ENCODE data around the gene GOLGA6L22. TPM values are rescaled to one million over a fixed set of nuclear protein-coding genes. Genes with fewer than 3 reads are reported as not detected.
"Not testable (repeated sequence)": the region's sequence is repeated elsewhere in the genome, so short reads cannot be mapped to it uniquely, and the experiment has no call there.

The GOLGA6L22 gene, protein sequence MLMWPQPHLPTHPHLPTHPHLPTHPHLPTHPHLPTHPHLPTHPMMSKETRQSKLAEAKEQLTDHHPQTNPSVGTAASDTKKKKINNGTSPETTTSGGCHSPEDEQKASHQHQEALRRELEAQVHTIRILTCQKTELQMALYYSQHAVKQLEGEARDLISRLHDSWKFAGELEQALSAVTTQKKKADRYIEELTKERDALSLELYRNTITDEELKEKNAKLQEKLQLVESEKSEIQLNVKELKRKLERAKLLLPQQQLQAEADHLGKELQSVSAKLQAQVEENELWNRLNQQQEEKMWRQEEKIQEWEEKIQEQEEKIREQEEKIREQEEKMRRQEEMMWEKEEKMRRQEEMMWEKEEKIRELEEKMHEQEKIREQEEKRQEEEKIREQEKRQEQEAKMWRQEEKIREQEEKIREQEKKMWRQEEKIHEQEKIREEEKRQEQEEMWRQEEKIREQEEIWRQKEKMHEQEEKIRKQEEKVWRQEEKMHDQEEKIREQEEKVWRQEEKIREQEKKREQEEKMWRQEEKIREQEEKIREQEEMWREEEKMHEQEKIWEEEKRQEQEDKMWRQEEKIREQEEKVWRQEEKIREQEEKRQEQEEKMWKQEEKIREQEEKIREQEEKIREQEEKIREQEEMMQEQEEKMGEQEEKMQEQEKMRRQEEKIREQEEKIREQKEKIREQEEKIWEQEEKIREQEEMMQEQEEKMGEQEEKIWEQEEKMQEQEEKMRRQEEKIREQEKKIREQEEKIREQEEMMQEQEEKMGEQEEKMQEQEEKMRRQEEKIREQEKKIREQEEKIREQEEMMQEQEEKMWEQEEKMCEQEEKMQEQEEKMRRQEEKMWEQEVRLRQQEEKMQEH
- total RNA-seq: not detected

DNA sequence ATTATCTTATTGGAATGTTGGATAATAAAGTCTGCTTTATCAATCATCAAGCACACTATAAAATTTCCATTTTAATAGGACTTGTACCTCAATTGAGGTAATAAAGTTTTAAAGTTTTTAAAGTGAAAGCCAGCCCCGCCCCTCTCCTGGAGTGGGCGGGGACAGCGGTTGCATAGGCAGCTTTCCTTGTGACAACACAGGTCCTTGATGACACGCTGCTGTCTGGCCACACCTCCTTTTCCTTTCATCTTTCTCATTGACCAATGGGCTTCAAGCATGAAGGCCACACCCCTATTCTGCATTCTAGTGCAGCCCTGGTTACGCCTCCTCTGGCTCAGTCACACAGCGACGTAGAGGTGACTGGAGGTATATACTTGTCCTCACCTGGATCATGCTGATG, at the start of gene GOLGA6L22:
Gene GOLGA6L22, plus strand, starts transcription at position 301 of the 400 bp plus-strand sequence. Its CDS starts 91 bp downstream, at position 392.
- H3K36me3 ChIP-seq; H3K4me1 ChIP-seq; DNase-seq; H3K4me3 ChIP-seq; H3K27ac ChIP-seq; H3K27me3 ChIP-seq; intact Hi-C loops (cut with DNase I; ENCODE audit: low total_unique reads); in situ Hi-C loops (cut with MboI; ENCODE audit: low pct_ligation_motif_present in 1 of 4, low pct_unique_long_range_greater_than_20kb in 1 of 4, low sequenced_read_pairs in 3 of 4); H3K9me3 ChIP-seq: not testable (repeated sequence)
- no CpG with 5 or more reads among the region's 7 CpGs for WGBS, 2 donors (ENCODE audit: low coverage in 1 of 2)

DNA sequence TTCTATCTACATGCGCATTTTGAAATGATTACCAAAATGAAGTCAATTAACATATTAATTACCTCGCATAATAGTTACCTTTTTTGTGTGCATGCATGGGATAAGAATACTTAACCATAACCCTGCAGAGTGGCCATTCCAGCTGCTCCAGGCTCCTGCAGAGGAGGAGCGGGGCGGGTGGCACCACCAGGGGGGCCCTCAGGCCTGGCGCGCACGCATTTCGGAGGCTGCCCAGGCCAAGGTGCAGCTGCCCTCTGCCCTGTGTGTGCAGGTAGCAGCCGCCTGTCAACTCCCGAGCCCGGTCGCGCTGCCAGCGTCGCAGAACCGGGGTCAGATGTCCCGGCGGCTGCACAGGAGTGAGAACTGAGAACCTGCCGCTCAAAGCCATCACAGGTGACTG, 41.4 kb upstream of the GOLGA6L22 start:
- DNase-seq: peak; percentile 4
- WGBS, 2 donors (ENCODE audit: low coverage in 1 of 2): 82% methylated on average over 8 of the region's 19 CpGs; no CpG with 5 or more reads in 1 of the 2 donors
- H3K36me3 ChIP-seq; intact Hi-C loops (cut with DNase I; ENCODE audit: low total_unique reads); H3K4me3 ChIP-seq; H3K9me3 ChIP-seq; H3K27me3 ChIP-seq; in situ Hi-C loops (cut with MboI; ENCODE audit: low pct_ligation_motif_present in 1 of 4, low pct_unique_long_range_greater_than_20kb in 1 of 4, low sequenced_read_pairs in 3 of 4); H3K4me1 ChIP-seq; H3K27ac ChIP-seq: not testable (repeated sequence)

DNA sequence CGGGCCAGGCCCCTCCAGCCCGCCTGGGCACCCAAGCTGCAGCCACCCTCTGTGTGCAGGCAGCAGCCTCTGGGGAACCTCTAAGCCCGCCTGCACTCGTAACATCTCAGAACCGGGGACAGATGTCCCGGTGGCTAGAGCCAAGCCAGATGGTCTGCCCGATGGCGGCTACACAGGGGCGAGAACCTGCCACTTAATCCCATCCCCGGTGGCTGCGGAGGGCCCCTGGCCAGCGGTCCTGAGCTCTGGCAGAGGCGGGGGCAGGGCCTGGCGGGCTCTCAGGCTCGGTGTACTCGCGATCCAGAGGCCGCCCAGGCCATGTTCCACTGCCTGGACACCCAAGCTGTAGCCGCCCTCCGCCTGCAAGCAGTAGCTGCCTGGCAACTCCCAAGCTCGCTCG, 40.9 kb upstream of the GOLGA6L22 start:
- WGBS, 2 donors (ENCODE audit: low coverage in 1 of 2): 70% methylated on average over 9 of the region's 22 CpGs; no CpG with 5 or more reads in 1 of the 2 donors
- H3K9me3 ChIP-seq; H3K27me3 ChIP-seq; H3K4me1 ChIP-seq; H3K4me3 ChIP-seq; DNase-seq; H3K36me3 ChIP-seq; in situ Hi-C loops (cut with MboI; ENCODE audit: low pct_ligation_motif_present in 1 of 4, low pct_unique_long_range_greater_than_20kb in 1 of 4, low sequenced_read_pairs in 3 of 4); intact Hi-C loops (cut with DNase I; ENCODE audit: low total_unique reads); H3K27ac ChIP-seq: not testable (repeated sequence)

DNA sequence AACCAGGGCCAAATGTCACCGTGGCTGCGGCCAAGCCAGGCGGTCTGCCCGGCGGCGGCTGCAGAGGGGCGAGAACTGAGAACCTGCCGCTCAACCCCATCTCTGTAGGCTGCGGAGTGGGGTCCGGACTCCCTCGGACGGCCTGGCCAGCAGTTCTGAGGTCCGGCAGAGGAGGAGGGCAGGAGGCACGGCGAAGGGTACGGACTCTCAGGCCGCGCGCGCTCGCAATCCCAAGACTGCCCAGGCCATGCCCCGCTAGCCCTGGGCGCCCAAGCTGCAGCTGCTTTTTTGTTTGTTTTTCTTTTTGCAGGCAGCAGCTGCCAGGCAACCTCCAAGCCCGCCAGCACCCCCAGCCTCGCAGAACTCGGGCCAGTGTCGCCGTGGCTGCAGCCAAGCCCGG, 40.5 kb upstream of the GOLGA6L22 start:
- WGBS, 2 donors (ENCODE audit: low coverage in 1 of 2): no CpG with 5 or more reads among the region's 29 CpGs
- not testable (repeated sequence) for DNase-seq

DNA sequence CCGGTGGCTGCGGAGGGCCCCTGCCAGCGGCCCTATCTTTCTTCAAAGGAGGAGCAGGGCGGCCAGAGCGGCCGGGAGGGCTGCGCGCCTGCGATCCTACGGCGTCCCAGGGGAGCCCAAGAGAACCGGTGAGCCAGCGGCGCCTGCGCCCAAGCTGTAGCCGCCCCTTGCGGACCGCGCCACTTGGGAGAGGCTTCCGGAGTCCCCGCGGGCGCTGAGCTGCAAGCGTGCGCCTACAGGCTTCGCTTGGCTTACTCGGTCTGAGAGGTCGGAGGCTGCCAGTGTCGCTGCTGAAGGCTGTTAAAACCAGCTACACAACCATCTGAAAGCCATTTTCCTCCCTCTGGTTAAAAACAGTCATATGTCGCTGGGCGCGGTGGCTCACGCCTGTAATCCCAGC, 40.0 kb upstream of the GOLGA6L22 start:
- H3K27ac ChIP-seq; DNase-seq; H3K27me3 ChIP-seq; H3K4me1 ChIP-seq; H3K9me3 ChIP-seq; H3K36me3 ChIP-seq; H3K4me3 ChIP-seq; in situ Hi-C loops (cut with MboI; ENCODE audit: low pct_ligation_motif_present in 1 of 4, low pct_unique_long_range_greater_than_20kb in 1 of 4, low sequenced_read_pairs in 3 of 4); intact Hi-C loops (cut with DNase I; ENCODE audit: low total_unique reads): not testable (repeated sequence)
- WGBS, 2 donors (ENCODE audit: low coverage in 1 of 2): 93% methylated on average over 3 of the region's 33 CpGs; no CpG with 5 or more reads in 1 of the 2 donors

More for the DNA sequence above, 40.5 kb upstream of the GOLGA6L22 start:
- intact Hi-C loops (cut with DNase I; ENCODE audit: low total_unique reads); H3K36me3 ChIP-seq; H3K27ac ChIP-seq; in situ Hi-C loops (cut with MboI; ENCODE audit: low pct_ligation_motif_present in 1 of 4, low pct_unique_long_range_greater_than_20kb in 1 of 4, low sequenced_read_pairs in 3 of 4); H3K9me3 ChIP-seq; H3K27me3 ChIP-seq; H3K4me3 ChIP-seq; H3K4me1 ChIP-seq: not testable (repeated sequence)

DNA sequence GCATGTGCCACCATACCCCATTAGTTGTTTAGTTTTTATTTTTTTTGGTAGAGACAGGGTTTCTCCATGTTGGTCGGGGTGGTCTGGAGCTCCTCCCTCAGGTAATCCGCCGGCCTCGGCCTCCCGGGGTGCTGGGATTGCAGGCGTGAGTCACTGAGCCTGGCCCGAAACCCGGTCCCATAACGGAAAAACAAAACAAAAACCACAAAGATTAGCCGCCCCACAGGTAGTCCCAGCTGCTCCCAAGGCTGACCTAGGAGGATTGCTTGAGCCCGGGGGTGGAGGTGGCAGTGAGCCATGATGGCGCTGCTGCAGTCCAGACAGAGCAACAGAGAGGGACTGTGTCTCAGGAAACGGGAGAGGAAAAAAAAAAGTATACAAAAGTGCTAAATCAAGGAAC, 38.4 kb upstream of the GOLGA6L22 start:
- DNase-seq; H3K9me3 ChIP-seq; H3K27me3 ChIP-seq; H3K4me3 ChIP-seq; intact Hi-C loops (cut with DNase I; ENCODE audit: low total_unique reads); H3K36me3 ChIP-seq; in situ Hi-C loops (cut with MboI; ENCODE audit: low pct_ligation_motif_present in 1 of 4, low pct_unique_long_range_greater_than_20kb in 1 of 4, low sequenced_read_pairs in 3 of 4); H3K27ac ChIP-seq; H3K4me1 ChIP-seq: not testable (repeated sequence)
- 67% methylated on average over 3 of the region's 13 CpGs; no CpG with 5 or more reads in 1 of the 2 donors for WGBS, 2 donors (ENCODE audit: low coverage in 1 of 2)

DNA sequence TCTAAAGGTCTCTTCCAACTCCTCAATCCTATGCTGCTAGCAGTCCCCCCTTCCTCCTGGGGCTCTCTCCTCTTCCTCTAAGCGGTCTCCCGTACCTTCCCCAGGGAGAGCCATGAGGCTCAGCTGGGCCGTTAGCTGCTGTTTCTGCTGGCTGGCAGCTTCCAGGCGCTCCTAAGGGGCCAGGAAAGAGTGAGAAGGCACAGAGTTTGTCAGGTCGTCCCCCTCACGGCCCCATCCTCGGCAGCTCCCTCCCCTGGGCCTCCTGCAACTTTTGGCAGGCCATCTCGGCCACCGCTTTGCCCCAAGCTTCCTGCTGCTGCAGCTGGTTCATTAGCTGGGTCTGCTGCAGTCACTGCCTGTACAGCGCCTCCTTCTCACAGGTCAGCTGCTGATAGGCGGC, 29.3 kb upstream of the GOLGA6L22 start:
- H3K9me3 ChIP-seq; in situ Hi-C loops (cut with MboI; ENCODE audit: low pct_ligation_motif_present in 1 of 4, low pct_unique_long_range_greater_than_20kb in 1 of 4, low sequenced_read_pairs in 3 of 4); H3K27me3 ChIP-seq; H3K36me3 ChIP-seq; H3K4me1 ChIP-seq; H3K27ac ChIP-seq; DNase-seq; intact Hi-C loops (cut with DNase I; ENCODE audit: low total_unique reads); H3K4me3 ChIP-seq: not testable (repeated sequence)
- WGBS, 2 donors (ENCODE audit: low coverage in 1 of 2): 60% methylated on average over 2 of the region's 11 CpGs; no CpG with 5 or more reads in 1 of the 2 donors

DNA sequence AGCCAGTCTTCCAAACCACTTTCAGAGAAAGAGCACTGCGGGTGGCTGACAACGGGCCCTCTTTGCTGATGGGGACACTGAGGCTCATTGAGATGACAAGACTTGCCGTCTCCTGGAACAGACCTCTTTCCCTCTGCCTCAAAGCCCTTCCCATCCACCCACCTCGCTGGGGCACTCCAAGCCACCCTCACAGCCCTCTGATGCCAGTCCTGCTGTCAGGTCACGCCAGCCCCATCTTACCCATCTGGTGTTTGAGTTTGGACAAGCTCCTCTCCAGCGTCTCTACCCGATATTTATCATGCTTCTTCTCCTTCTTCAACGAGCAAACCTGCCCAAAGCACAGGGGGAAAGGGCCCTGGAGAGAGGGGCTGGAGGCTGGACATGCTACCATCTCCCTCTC, 27.0 kb upstream of the GOLGA6L22 start:
- WGBS, 2 donors (ENCODE audit: low coverage in 1 of 2): 71% methylated on average over 5 of the region's 8 CpGs; no CpG with 5 or more reads in 1 of the 2 donors
- H3K27ac ChIP-seq; DNase-seq; H3K36me3 ChIP-seq; H3K9me3 ChIP-seq; H3K4me3 ChIP-seq; H3K4me1 ChIP-seq; H3K27me3 ChIP-seq; intact Hi-C loops (cut with DNase I; ENCODE audit: low total_unique reads); in situ Hi-C loops (cut with MboI; ENCODE audit: low pct_ligation_motif_present in 1 of 4, low pct_unique_long_range_greater_than_20kb in 1 of 4, low sequenced_read_pairs in 3 of 4): not testable (repeated sequence)

DNA sequence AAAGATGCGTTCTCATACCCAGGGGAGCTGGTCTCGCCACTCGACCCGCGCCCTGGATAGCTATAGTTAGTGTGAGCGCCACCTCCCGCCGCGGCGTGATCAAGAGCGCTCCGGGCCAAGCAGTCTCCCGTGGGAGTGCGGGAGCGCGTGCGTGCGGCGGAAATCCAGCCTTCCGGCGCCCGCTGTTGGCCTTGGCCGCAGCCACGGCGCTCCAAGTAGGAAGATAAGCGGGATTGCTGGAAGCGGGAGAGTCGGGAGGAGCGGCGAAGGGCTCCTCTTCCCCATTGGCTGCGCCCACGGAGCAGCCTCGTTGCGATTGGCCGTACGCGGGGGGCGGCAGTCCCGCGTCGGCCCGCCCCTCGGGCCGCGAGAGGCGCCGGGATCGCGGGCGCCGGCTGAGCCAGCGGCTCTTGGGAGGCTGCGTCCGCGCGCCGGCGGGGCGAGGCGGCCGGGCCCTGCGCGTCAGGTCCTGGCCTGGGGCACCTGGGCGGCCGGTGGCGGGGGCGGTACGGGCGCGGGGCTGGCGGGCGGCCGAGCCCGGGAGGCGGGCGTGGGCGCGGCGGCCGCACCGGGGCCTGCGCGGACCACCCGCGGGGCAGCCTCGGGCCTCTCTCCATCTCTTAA, 35.9 kb downstream of the GOLGA6L22 start:
- Histone ChIP-seq H3K4me3 (peak overlapping the region in 3 of 4 donors; percentile 29 to 57 (median 30)), H3K27ac (peak overlapping the region; percentile 65 to 87 (median 72))
- in situ Hi-C loops (cut with MboI; ENCODE audit: low pct_ligation_motif_present in 1 of 4, low pct_unique_long_range_greater_than_20kb in 1 of 4, low sequenced_read_pairs in 3 of 4); H3K4me1 ChIP-seq; H3K36me3 ChIP-seq; H3K27me3 ChIP-seq; intact Hi-C loops (cut with DNase I; ENCODE audit: low total_unique reads); H3K9me3 ChIP-seq: not testable (repeated sequence)
- DNase-seq: peak; percentile 77
- no CpG with 5 or more reads among the region's 86 CpGs for WGBS, 2 donors (ENCODE audit: low coverage in 1 of 2)

DNA sequence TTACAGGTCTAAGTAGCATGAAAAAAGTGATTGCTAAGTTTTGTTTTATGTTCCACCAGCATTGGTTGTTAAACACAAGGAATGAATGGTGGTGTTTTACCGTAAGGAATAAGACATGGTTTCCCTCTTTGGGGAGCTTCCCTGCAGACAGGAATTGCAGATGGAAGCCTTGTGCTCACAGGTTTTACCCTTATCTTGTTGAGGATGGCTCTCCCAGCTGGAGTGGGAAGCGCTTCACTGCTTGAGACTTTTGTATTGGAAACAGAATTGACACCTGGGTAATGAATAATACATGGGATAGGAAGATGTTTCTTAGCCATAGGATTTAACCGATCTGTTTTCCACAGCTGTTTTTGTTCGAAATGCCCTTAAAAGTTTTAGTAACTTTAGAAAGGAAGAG, 38.5 kb downstream of the GOLGA6L22 start:
- WGBS, 2 donors (ENCODE audit: low coverage in 1 of 2): 100% methylated on average over 2 of the region's 4 CpGs; no CpG with 5 or more reads in 1 of the 2 donors
- H3K27ac ChIP-seq; DNase-seq; H3K9me3 ChIP-seq; H3K36me3 ChIP-seq; intact Hi-C loops (cut with DNase I; ENCODE audit: low total_unique reads); in situ Hi-C loops (cut with MboI; ENCODE audit: low pct_ligation_motif_present in 1 of 4, low pct_unique_long_range_greater_than_20kb in 1 of 4, low sequenced_read_pairs in 3 of 4); H3K4me1 ChIP-seq; H3K27me3 ChIP-seq; H3K4me3 ChIP-seq: not testable (repeated sequence)
